HG03520 (cell line): ENCODE measurements around the gene PLCB4.

Source experiments
- ATAC-seq: cut with Tn5 transposase; IDR thresholded peaks from one replicate; pipeline ENCODE4 v1.9.1; 2021; ENCODE audit warnings: mild to moderate bottlenecking, moderate library complexity; ENCODE audit not compliant: unreplicated experiment

Gene PLCB4

GRCh38 chr20:9480066-9480465 lies 411.2 kb downstream of the PLCB4 start:
- no peak for ATAC-seq

DNA sequence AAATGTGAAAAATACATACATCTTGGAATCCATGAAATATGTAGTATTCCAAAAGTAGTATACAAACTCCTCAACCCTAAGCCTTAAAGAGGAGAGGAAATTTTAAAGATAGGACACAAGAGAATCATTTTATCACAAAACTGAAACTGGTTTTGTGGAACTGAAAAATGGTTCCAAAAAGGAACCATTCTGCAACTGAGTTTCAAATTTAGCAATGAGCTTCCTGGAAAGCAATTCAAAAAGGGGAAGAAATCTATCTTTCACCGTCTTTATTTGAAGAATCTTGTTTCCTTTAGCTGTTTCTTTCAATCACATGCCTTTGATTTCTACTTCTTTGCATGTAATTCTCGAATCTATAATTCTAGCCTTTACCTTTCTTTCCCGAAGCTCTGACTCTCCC lies 413.3 kb downstream of the PLCB4 start:
- ATAC-seq = no peak

- no peak for ATAC-seq
Measured at GRCh38 chr20:9483131-9483530, 414.2 kb downstream of the PLCB4 start.

DNA sequence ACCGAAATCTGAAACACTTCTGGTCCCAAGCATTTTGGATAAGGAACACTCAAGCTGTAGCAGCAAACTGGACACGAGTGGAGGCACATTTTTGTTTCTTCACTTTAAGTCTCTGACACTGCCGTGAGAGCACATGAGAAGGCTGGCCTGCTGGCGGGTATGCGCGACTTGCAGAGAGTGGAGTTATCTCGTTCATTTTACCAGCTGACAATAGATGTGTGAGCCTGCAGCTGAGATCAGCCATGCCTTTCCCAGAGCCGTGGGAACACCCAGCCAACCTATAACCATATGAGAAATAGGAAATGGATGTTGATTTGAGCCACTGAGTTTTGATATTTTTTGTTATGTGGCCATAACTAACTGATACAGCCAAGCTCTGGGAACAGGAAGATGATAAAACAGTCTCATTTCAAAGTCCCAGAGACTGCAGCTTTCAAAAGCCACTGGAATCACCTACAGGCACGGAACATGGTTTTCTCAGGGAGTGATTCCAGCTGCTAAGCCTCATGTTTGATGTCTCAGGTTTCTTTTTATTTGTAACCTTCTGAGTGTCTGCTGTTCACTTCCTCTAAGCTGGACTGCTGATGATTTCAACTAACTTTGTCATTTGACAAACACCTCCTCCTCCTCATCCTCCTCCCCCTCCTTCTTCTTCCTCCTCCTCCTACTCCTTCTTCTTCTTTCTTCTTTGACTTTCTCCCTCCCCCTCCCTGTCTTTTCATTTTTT lies 416.9 kb downstream of the PLCB4 start:
- no peak for ATAC-seq

DNA sequence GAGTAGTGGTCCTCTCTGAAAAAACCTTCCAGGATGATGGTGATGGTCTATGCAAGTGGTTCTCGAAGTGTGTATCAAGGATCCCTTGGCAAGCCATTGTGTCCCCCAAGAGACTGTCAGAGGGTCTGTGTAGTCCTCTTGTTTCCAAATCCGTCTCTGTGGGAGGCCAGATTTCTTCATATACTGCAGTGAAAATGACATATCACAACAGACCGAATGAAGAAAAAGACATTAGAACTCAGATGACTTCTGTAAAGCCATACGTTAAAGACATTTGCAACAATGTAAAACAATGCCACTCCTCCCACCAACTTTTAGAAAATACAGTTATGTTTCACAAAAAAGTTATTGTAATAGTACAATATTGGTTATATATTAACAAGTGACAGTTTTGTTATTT lies 418.3 kb downstream of the PLCB4 start:
- no peak for ATAC-seq

DNA sequence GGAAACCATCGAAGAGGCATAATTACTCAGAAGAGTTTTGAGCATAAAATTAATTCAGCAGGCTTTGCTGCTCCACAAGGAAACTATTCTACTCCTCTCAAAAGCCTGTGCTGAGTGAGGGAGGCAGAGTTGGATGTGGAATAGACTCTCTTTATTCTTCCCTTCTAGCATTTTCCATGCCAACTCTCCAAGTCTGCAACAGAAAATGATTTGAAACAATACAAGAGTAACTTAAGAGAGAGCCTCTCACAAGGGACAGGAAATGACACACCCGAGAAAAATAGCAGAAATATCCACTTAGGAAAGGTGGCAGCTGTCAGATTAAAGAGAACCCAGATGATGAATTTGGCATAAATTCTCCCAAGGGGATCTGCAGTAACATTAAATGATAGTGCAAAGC lies 419.2 kb downstream of the PLCB4 start:
- ATAC-seq = no peak

- no peak for ATAC-seq
Measured at GRCh38 chr20:9490161-9490560, 421.3 kb downstream of the PLCB4 start.

DNA sequence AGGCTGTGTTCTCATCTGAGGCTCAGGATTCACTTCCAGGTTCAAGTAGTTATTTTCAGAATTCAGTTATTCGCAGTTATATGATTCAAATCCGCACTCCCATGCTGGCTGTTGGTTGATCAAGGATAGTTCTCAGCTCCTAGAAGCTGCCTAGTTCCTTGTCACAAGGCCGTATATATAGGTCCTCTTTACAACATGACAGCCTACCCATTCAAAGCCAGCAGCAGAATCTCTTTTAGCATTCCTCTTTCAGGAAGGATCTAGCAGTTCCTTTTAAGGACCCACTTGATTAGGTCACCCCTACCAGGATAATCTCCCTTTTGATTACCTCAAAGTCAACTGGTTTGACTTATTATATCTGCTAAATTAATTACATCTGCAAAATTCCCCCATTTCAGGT lies 421.7 kb downstream of the PLCB4 start:
- ATAC-seq = no peak

DNA sequence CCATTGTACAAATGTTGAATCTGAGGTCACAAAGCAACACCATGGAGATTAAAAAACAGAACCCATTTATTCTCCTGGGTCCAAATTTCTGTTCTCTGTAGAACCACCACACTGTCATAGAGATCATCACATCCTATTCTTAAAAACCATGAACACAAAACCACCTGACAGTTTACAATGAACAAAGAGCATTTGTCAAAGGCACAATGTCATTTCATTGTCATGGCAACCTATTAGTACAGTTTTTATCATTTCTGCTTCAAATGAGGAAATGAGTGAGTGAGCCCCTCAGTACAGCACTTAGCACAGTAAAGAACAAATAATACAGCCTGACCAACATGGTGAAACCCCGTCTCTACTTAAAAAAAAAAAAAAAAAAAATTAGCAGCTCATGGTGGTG lies 422.4 kb downstream of the PLCB4 start:
- ATAC-seq = no peak

DNA sequence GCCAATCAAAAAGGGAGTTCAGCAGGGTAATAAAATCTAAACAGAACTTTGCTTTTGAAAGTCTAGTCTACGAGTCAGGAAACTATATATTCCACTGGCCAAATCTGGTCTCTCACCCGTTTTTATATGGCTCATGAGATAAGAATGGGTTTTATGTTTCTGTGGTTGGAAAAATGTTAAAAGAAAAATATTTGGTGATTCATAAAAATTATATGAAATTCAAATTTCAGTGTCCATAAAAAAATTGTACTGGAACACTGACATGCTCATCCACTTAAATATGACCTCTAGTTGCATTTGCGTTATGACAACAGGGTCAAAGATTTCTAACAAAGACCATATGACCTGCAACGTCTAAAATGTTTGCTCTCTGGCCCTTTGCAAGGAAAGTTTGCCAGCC lies 423.2 kb downstream of the PLCB4 start:
- no peak for ATAC-seq

DNA sequence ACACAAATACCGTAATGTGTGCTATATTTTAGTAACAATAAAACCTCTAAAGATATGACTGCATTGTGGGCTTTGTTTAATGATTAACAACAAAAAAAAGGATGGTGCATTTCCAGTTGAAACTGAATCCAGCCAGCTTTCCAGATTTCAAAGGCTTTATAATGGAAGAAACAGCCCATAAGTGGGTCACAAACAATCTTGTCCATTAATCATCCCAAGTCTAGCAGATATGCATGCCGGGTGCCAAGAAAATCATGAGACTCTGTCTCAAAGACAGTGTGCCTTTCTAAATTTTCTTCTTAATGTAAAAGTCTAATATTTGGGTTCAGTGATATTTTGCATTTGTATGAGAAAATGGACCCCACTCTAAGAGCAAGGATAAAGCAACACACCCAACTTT lies 424.9 kb downstream of the PLCB4 start:
- no peak for ATAC-seq

DNA sequence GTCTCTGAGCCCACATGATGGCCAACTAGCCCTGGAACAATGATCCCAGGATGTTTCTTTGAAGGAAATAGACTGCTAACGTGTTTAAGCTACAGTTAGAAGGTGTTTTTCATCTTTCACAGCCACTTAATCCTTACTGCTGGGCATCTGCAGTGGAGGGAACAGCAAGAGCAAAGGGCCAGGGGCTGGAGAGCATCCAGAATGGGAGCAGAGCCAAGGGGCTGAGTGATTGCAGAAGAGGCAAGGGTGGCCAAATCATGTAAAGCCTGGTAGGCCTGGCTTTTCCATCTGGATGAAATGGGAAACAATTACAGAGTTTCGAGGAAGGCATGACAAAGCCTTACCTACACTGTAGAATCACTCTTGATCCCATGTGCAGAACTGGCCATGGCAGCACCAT lies 426.8 kb downstream of the PLCB4 start:
- no peak for ATAC-seq

DNA sequence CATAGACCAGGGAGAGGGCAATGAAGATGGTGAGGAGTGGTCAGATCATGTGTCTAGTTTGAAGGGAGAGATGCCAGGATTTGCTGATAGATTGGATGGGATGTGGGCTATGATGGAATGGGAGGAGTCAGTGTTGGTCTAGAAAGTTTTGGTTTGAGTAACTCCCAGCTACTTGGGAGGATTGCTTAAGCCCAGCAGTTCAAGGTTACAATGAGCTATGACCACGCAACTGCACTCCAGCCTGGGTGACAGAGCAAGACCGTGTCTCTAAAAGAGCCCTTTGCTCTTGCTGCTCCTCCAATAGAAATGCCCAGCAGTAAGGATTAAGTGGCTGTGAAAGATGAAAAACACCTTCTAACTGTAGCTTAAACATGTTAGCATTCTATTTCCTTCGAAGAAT lies 427.3 kb downstream of the PLCB4 start:
- no peak for ATAC-seq

DNA sequence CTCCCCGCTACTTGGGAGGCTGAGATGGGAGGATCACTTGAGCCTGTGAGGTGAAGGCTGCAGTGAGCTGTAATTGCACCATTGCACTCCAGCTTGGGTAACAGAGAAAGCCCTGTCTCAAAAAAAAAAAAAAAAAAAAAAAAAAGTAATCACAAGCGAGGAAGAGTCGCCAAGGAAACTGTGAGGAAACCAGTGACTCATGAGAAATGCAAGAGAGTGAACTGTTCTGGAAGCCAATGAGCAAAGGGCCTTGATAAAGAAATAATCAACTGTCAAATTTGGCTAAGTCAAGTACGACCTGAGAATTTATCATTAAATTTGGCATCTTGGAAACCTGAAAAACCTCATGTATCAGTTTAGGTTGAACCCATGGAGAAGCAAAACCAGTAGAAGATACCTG lies 429.4 kb downstream of the PLCB4 start:
- ATAC-seq = no peak

- ATAC-seq = no peak
Measured at GRCh38 chr20:9499126-9499899, 430.4 kb downstream of the PLCB4 start.

- peak; percentile 56 for ATAC-seq
Measured at GRCh38 chr20:9500121-9500520, 431.2 kb downstream of the PLCB4 start.

- ATAC-seq = no peak
Measured at GRCh38 chr20:9501473-9501872, 432.6 kb downstream of the PLCB4 start.

DNA sequence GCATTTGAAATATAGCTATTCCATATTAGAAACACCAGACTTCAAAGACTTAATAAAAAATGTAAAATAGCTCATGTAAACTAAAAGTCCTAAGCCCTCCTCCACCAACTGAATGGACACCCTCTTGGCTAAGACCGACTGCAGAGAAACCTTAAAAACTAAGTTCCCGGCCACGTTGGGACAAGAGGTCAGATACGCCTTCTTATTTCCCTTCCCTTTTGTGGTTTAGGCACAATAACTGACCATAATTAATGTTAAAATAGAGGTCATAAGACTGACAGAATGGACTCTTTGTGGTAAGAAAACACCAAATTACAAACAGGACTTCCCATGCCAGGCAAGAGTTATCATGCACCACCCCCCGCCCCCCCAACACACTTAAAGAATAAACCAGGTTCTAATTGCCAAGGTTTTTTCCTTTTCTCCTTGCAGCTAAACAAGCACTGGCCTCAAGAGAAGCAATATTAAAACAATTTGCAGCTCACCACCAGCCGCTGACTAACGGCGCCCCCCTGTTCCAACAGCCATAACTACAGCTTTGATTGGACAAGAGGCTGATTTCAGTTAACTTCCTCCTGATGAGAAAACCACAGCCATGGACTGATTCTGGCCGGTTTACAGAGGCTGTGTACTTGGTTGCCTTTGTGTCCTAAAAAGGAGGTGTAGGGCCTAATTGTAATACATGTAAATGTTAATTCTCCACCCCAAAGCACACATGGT lies 434.8 kb downstream of the PLCB4 start:
- ATAC-seq = no peak

DNA sequence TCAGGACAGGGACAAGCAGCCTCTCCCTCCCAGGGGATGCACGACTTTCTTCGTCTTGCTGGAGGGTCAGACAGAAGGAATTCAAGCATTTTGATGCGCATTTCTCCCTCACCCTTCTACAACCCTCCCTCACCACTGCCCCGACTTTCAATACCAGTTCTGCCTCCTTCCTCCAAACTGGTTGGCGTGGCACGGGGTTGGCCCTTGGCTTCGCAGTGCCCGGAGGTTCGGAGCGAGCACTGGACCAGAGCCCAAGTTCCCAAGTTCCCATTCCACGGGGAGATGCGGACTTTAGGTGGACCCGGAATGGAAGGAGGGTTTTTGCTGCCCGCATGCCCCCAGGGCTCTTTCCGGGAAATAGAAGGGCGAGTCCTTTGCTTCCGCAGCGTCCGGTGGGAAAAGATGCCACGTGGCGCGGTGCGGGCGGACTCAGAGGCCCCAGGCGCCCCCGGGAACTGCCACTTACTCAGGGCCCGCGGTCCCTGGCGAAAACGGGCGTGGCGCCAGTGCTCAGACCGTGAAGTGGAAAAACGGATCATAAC lies 437.5 kb downstream of the PLCB4 start:
- ATAC-seq = no peak

- no peak for ATAC-seq
Measured at GRCh38 chr20:9506964-9507369, 438.1 kb downstream of the PLCB4 start.

GRCh38 chr20:9507544-9508239 lies 438.8 kb downstream of the PLCB4 start:
- no peak for ATAC-seq
